22Rv1 (cell line): ENCODE results near the gene SLC4A3.

Experiments
- ZFX ChIP-seq: fragments of 450-650 bp; IDR thresholded peaks from 2 replicates; pipeline ENCODE4 v1.6.1; 2017; ENCODE audit warnings: antibody characterized with exemption, borderline replicate concordance
- TF ChIP-seq, protein P1 (sequence below): fragments of 450-650 bp; IDR thresholded peaks from 2 replicates; pipeline ENCODE4 v1.5.1; 2017; ENCODE audit warnings: mild to moderate bottlenecking

DNA sequence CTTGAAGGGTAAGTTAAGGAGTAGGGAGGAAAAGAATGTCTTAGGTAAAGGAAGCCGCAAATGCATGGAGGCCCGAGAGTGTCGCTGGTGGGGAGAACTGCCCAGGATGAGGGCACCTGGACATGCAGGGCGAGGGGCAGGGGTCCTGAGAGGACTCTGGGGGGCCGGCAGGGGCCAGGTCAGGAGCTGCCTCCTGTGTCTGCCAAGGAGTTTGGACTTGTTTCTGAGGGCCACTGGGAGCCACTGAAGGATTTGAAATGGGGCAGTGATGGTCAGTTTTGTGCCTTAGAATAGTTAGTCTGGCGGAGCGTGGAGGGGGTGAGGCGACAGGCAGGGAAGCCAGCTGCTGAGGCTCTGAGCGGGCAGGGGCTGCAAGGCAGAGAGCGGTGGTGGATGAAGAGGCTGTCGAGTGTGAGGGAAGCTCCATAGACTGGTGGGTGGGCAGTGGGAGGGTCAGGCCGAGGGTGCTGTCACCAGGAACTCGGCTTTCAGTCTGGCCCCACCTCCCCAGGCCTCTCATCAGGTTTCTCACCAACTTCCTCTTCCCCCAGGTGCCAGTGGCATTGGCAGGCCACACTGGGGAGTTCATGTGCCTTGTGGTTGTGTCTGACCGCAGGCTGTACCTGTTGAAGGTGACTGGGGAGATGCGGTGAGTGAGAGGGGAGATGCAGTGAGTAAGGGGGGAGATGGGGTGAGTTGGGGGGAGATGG is 14.7 kb upstream of the SLC4A3 start:
- TF ChIP-seq, protein P1, sequence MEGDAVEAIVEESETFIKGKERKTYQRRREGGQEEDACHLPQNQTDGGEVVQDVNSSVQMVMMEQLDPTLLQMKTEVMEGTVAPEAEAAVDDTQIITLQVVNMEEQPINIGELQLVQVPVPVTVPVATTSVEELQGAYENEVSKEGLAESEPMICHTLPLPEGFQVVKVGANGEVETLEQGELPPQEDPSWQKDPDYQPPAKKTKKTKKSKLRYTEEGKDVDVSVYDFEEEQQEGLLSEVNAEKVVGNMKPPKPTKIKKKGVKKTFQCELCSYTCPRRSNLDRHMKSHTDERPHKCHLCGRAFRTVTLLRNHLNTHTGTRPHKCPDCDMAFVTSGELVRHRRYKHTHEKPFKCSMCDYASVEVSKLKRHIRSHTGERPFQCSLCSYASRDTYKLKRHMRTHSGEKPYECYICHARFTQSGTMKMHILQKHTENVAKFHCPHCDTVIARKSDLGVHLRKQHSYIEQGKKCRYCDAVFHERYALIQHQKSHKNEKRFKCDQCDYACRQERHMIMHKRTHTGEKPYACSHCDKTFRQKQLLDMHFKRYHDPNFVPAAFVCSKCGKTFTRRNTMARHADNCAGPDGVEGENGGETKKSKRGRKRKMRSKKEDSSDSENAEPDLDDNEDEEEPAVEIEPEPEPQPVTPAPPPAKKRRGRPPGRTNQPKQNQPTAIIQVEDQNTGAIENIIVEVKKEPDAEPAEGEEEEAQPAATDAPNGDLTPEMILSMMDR, result no peak
- no peak for TF ChIP-seq ZFX
